Measurements from ENCODE around the gene MAP1S.

The MAP1S gene

GRCh38 chr19:17737690-17738153 is 18.4 kb downstream of the MAP1S start:
- DNase-seq: no peak

GRCh38 chr19:17739121-17739875 is 20.0 kb downstream of the MAP1S start:
- no peak for DNase-seq

GRCh38 chr19:17741456-17741855 is 22.2 kb downstream of the MAP1S start:
- DNase-seq: no peak

- no peak for DNase-seq
Measured at GRCh38 chr19:17743874-17744580, 24.7 kb downstream of the MAP1S start.

GRCh38 chr19:17747205-17748098 is 28.2 kb downstream of the MAP1S start:
- peak; percentile 84 for DNase-seq

GRCh38 chr19:17748884-17749638 is 29.8 kb downstream of the MAP1S start:
- DNase-seq: no peak

GRCh38 chr19:17749912-17750317 is 30.6 kb downstream of the MAP1S start:
- DNase-seq: no peak

GRCh38 chr19:17751103-17751911 is 32.0 kb downstream of the MAP1S start, which contains the start of gene FCHO1:
Gene FCHO1, plus strand, starts transcription at chr19:17751477. Its CDS starts 3,688 bp downstream, at chr19:17755165.
- no peak for DNase-seq

GRCh38 chr19:17751912-17752273 is 32.6 kb downstream of the MAP1S start:
- no peak for DNase-seq

- DNase-seq: no peak
Measured at GRCh38 chr19:17752865-17753639, 33.8 kb downstream of the MAP1S start.

- no peak for DNase-seq
Measured at GRCh38 chr19:17753976-17754375, 34.7 kb downstream of the MAP1S start.

GRCh38 chr19:17754634-17755442 is 35.6 kb downstream of the MAP1S start:
- DNase-seq: no peak

GRCh38 chr19:17755443-17755890 is 36.2 kb downstream of the MAP1S start:
- DNase-seq: no peak

- DNase-seq: no peak
Measured at GRCh38 chr19:17755977-17756670, 36.8 kb downstream of the MAP1S start.

- peak; percentile 39 for DNase-seq
Measured at GRCh38 chr19:17757125-17757524, 37.8 kb downstream of the MAP1S start.

GRCh38 chr19:17758515-17758914 is 39.2 kb downstream of the MAP1S start:
- DNase-seq: no peak

- no peak for DNase-seq
Measured at GRCh38 chr19:17761148-17761547, 41.9 kb downstream of the MAP1S start.

GRCh38 chr19:17762505-17763229 is 43.4 kb downstream of the MAP1S start:
- DNase-seq: peak; percentile 32

Data from T1000 (cell line).